ENCODE results near the gene ATP6V0A4. TPM values are rescaled to one million over a fixed set of nuclear protein-coding genes. Genes with fewer than 3 reads are reported as not detected.
"Not testable (repeated sequence)": the region's sequence is repeated elsewhere in the genome, so short reads cannot be mapped to it uniquely, and the experiment has no call there.

The ATP6V0A4 gene
- total RNA-seq, 1 experiment from 2014 or later: not detected

- no peak for DNase-seq (ENCODE audit: low spot score)
- in situ Hi-C loops (cut with HindIII; ENCODE audit: low sequenced_read_pairs): no loop called here
These were observed 81.1 kb downstream of the ATP6V0A4 start for GRCh38 chr7:138716889-138717288.

GRCh38 chr7:138713191-138713590 is 84.8 kb downstream of the ATP6V0A4 start:
- in situ Hi-C loops (cut with HindIII; ENCODE audit: low sequenced_read_pairs): no loop called here
- no peak for DNase-seq (ENCODE audit: low spot score)

DNA sequence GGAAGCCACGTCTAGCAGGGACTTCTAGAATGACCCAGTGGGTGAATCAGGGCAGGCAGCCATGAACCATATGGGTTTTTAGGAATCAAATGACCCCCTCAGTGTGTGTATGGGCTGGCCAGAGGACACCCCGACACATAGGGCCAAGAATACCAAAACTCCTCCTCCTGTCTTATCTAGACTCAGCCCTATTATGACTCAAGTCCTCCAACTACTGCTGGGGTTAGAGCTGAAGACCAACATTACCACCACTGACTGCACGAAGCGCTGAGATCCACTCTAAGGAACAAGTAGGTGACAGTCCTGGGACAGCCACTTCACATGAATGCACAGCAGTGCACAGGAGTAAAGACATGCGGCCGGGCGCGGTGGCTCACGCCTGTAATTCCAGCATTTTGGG is 85.3 kb downstream of the ATP6V0A4 start:
- no peak for DNase-seq (ENCODE audit: low spot score)
- in situ Hi-C loops (cut with HindIII; ENCODE audit: low sequenced_read_pairs): no loop called here

GRCh38 chr7:138710536-138711385 is 87.2 kb downstream of the ATP6V0A4 start:
- in situ Hi-C loops (cut with HindIII; ENCODE audit: low sequenced_read_pairs): no loop called here
- no peak for DNase-seq (ENCODE audit: low spot score)

- in situ Hi-C loops (cut with HindIII; ENCODE audit: low sequenced_read_pairs): no loop called here
- no peak for DNase-seq (ENCODE audit: low spot score)
These were observed 92.8 kb downstream of the ATP6V0A4 start for GRCh38 chr7:138705167-138705566.

DNA sequence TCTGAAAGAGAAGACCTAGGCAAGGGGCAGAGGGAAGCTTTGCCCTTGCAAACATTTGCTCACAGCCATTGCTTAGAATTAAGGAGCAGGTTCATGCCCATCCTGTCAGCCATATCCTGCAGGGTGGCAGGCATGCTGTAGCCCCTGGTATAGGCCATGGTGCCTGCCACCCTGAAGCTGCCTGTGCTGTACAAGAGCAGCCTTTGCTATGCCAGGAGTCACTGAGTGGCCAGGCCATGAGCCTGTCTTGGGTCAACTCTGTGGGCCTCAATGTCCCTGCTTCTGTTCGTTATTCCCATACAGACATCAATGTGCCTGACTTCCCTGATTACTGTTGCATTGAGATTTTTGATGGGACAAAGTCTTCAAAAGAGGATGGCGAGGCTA is 96.5 kb downstream of the ATP6V0A4 start:
- in situ Hi-C loops (cut with HindIII; ENCODE audit: low sequenced_read_pairs): no loop called here
- no peak for DNase-seq (ENCODE audit: low spot score)

GRCh38 chr7:138700857-138701536 is 97.0 kb downstream of the ATP6V0A4 start, which contains the start of gene SVOPL:
Gene SVOPL, minus strand, starts transcription at chr7:138701362. Its CDS starts 22,317 bp downstream, at chr7:138679045.
- no peak for DNase-seq (ENCODE audit: low spot score)
- in situ Hi-C loops (cut with HindIII; ENCODE audit: low sequenced_read_pairs): no loop called here

DNA sequence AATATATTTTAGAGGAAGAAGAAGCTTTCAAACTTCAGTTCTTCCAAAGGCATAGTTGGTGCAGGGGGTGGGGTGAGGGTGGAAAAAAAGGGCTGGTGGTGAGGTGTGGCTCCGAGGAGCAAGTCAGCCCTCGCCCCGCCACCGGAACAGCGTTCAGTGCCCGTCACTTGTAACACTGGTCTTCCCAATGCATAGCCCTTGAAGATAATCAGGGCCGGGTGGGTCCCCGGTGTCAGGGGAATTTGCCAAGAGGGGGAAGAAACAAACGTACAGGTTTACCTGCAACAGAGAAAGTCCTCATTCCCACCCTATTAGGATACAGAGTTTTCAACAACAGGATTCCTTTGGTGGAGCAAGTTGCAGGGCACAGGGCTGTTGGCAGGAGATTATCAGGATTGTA is 98.3 kb downstream of the ATP6V0A4 start:
- in situ Hi-C loops (cut with HindIII; ENCODE audit: low sequenced_read_pairs): no loop called here
- DNase-seq (ENCODE audit: low spot score): no peak

- DNase-seq (ENCODE audit: low spot score): no peak
- in situ Hi-C loops (cut with HindIII; ENCODE audit: low sequenced_read_pairs): no loop called here
These were observed 99.7 kb downstream of the ATP6V0A4 start for GRCh38 chr7:138698281-138698680.

DNA sequence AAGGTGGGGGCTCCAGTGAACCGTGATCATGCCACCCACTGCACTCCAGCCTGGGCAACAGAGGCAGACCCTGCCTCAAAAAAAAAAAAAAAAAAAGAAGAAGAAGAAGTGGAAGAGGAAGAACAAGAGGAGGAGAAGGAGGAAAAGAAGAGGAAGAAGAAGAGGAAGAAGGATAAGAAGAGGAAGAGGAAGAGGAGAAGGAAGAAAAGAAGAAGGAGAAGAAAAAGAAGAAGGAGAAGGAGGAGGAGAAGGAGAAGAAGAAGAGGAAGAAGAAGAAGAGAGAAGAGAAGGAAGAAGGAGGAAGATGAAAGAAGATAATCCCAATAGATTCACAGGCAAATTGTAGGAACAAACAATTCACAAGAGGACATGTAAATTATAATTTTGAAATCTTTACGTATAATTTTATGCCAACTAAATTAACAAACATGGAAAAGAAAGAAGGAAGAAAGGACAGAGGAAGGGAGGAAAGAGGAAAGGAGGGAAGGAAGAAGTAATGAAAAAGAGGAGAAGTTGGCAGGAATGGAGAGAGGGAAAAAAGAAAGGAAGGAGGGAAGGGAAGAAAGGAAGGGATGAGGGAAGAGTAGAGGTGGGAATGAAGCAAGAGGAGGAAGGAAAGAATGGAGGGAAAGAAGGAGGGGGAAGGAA is 100.3 kb downstream of the ATP6V0A4 start:
- DNase-seq (ENCODE audit: low spot score): no peak
- in situ Hi-C loops (cut with HindIII; ENCODE audit: low sequenced_read_pairs): no loop called here

GRCh38 chr7:138695776-138696175 is 102.2 kb downstream of the ATP6V0A4 start:
- in situ Hi-C loops (cut with HindIII; ENCODE audit: low sequenced_read_pairs): not testable (repeated sequence)

DNA sequence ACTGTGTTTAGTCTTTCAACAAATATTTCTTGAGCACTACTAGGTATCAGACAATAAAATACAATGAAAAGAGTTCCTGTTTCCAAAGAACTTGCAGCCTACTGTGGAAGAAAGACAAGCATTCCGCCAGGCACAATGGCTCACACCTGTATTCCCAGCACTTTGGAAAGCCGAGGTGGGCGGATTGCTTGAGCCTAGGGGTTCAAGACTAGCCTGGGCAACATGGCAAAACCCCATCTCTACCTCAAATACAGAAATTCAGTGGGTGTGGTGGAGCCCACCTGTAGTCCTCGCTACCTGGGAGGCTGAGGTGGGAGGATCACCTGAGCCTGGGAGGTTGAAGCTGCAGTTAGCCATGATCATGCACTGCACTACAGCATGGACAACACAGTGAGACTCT is 102.9 kb downstream of the ATP6V0A4 start:
- no peak for DNase-seq (ENCODE audit: low spot score)
- in situ Hi-C loops (cut with HindIII; ENCODE audit: low sequenced_read_pairs): no loop called here

More at GRCh38 chr7:138695776-138696175, 102.2 kb downstream of the ATP6V0A4 start:
- not testable (repeated sequence) for DNase-seq (ENCODE audit: low spot score)

- DNase-seq (ENCODE audit: low spot score): no peak
- in situ Hi-C loops (cut with HindIII; ENCODE audit: low sequenced_read_pairs): no loop called here
These were observed 106.8 kb downstream of the ATP6V0A4 start for GRCh38 chr7:138691178-138691577.

- in situ Hi-C loops (cut with HindIII; ENCODE audit: low sequenced_read_pairs): no loop called here
- DNase-seq (ENCODE audit: low spot score): no peak
These were observed 107.5 kb downstream of the ATP6V0A4 start for GRCh38 chr7:138690495-138690894.

GRCh38 chr7:138688037-138688436 is 110.0 kb downstream of the ATP6V0A4 start:
- in situ Hi-C loops (cut with HindIII; ENCODE audit: low sequenced_read_pairs); DNase-seq (ENCODE audit: low spot score): not testable (repeated sequence)

DNA sequence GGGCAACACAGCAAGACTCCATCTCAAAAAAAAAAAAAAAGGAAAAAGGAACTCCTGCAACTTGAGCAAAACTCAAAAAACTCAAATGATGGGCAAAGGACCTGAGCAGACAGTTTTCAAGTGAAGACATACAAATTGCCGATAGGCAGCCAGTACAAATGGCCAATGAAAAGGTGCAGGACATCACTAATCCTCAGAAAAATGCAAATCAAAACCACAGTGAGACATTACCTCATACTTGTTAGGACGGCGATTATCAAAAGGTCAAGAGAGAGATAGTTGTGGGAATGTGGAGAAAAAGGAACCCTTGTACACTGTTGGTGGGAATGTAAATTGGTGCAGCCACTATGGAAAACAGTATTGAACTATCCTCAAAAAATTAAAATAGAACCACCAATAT is 113.7 kb downstream of the ATP6V0A4 start:
- in situ Hi-C loops (cut with HindIII; ENCODE audit: low sequenced_read_pairs): no loop called here

DNA sequence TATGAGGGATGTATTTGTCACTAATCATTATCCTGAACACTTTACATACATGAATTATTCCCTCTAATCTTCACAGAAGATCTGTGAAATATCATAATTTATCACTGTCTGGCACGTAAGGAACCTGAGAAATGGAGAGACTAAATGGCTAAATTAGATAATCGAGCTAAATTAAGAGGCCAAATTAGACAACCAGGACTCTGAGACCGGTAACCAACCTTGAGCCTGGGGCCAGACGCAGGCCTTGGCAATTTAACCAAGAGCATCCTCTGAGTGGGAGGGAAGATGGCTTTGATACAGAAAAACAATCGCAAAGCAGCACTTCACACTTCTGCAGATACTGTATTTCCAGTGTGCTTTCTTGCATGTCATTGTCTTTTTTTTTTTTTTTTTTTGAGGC is 118.2 kb downstream of the ATP6V0A4 start:
- no peak for DNase-seq (ENCODE audit: low spot score)
- in situ Hi-C loops (cut with HindIII; ENCODE audit: low sequenced_read_pairs): no loop called here

More for the DNA sequence above, 113.7 kb downstream of the ATP6V0A4 start:
- DNase-seq (ENCODE audit: low spot score): no peak

- no peak for DNase-seq (ENCODE audit: low spot score)
- in situ Hi-C loops (cut with HindIII; ENCODE audit: low sequenced_read_pairs): no loop called here
These were observed 127.4 kb downstream of the ATP6V0A4 start for GRCh38 chr7:138670594-138670993.

GRCh38 chr7:138669364-138669763 is 128.6 kb downstream of the ATP6V0A4 start:
- DNase-seq (ENCODE audit: low spot score): no peak
- in situ Hi-C loops (cut with HindIII; ENCODE audit: low sequenced_read_pairs): no loop called here

GRCh38 chr7:138668946-138669345 is 129.1 kb downstream of the ATP6V0A4 start:
- in situ Hi-C loops (cut with HindIII; ENCODE audit: low sequenced_read_pairs): no loop called here
- no peak for DNase-seq (ENCODE audit: low spot score)

All from G401 (cell line).